ENCODE measurements around the gene SCGB3A1.

- no peak for TF ChIP-seq CTCF (conservative IDR thresholded peaks at IDR 0.05)
- TF ChIP-seq ZFX (IDR thresholded peaks at IDR 0.05) = no peak
Measured at GRCh38 chr5:180627386-180628120, 36.3 kb upstream of the SCGB3A1 start.

Data from C4-2B (cell line).